Gastrocnemius medialis (tissue), 4 donors: Measurements from ENCODE around the gene SLC37A3.

Experiments
- CTCF ChIP-seq, 5 experiments: fragments of 450-650 bp in 3 of 5; fragments of 200-600 bp in 2 of 5; sonication (generic) in 2 of 5; IDR thresholded peaks in 4 of 5; conservative IDR thresholded peaks in 1 of 5; 1 replicate in 4 of 5; 2 replicates in 1 of 5; pipeline ENCODE4 v1.5.1; 2016 to 2019; ENCODE audit warnings: antibody characterized with exemption in 5 of 5, mild to moderate bottlenecking in 3 of 5, moderate library complexity in 3 of 5
- POLR2A ChIP-seq, 2 donors: fragments of 450-650 bp; IDR thresholded peaks; one replicate each; pipeline ENCODE4 v1.6.1; 2017; ENCODE audit warnings: antibody characterized with exemption in 2 of 2, mild to moderate bottlenecking in 2 of 2, moderate library complexity in 2 of 2

DNA sequence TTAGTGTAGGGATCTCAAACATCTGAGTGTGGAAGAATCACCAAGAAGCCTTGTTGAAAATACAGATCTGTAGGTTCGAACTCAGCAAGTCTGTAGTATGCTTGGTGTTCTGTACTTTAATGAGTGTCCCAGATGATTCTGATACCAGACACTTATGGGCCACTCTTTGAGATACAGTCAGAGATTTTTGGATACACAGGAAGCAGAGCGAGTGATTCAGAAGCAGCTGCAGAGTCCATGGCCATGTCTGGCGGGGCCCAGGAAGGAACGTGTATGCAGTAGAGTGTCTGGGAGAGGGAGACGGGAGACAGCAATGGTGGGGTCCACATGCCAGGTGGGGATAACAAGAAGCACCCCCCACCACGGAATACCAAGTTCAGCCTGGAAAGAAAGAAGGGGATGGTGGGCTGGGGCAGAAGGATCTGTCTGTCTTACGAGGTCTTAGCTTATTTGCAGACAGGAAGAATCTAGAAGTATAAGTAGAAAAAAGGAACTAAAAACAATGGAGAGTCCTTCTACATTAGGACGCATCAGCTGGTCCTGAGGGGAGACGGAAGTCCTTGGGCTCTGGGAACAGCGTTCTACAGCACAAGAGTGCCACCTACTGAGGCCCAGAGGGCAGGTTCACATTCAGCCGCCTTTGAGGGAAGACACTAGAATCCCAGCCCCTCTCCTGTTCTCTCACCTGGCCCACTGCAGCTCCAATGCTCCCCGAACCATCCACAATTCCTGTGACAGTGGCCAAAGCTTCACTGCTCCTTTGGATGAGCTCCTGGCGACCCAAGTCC is 55.4 kb downstream of the SLC37A3 start:
- peak in 2 of 5 experiments; percentile 17 to 32 for TF ChIP-seq CTCF (IDR thresholded peaks at IDR 0.05 in 4 of 5, conservative IDR thresholded peaks at IDR 0.05 in 1 of 5)
- no peak for TF ChIP-seq POLR2A (IDR thresholded peaks at IDR 0.05)
